Neural cell (in vitro differentiated cells): ENCODE results near the gene SMIM13. TPM values are rescaled to one million over a fixed set of nuclear protein-coding genes. Genes with fewer than 3 reads are reported as not detected.
A peak's percentile ranks its signal among the peaks of the same experiment; 100 is the strongest.

ENCODE experiments used
- H2AFZ ChIP-seq: fragments of 200-600, 300-800 bp; sonication (generic), shearing (Covaris generic); 2 replicates; pipeline ENCODE4 v1.6.0; 2014; ENCODE audit warnings: low read depth, mild to moderate bottlenecking, antibody characterized with exemption, low read length, moderate library complexity
- H3F3A ChIP-seq: fragments of 200-600 bp; shearing (Covaris generic); 2 replicates; pipeline ENCODE4 v1.6.1; 2016; ENCODE audit warnings: mild to moderate bottlenecking, moderate library complexity, mixed read lengths, antibody characterized with exemption, low read length; ENCODE audit not compliant: insufficient read depth, poor library complexity, severe bottlenecking
- H3K27ac ChIP-seq: fragments of 200-600, 300-800 bp; sonication (generic), shearing (Covaris generic); 2 replicates; pipeline ENCODE4 v1.5.1; 2014; ENCODE audit warnings: mild to moderate bottlenecking, low read length, moderate library complexity
- H3K27me3 ChIP-seq: fragments of 300-800, 200-600 bp; sonication (generic), shearing (Covaris generic); 2 replicates; pipeline ENCODE4 v1.6.0; 2014; ENCODE audit warnings: mild to moderate bottlenecking, low read depth, low read length, moderate library complexity; ENCODE audit not compliant: insufficient read depth
- H3K36me3 ChIP-seq: fragments of 300-800, 200-600 bp; sonication (generic), shearing (Covaris generic); 2 replicates; pipeline ENCODE4 v1.5.1; 2014; ENCODE audit warnings: mild to moderate bottlenecking, antibody characterized with exemption, low read length, moderate library complexity; ENCODE audit not compliant: insufficient read depth
- H3K4me2 ChIP-seq: fragments of 300-800, 200-600 bp; sonication (generic), shearing (Covaris generic); 2 replicates; pipeline ENCODE4 v1.6.0; 2014; ENCODE audit warnings: mild to moderate bottlenecking, low read length
- H3K4me3 ChIP-seq: fragments of 300-800, 200-600 bp; sonication (generic), shearing (Covaris generic); 2 replicates; pipeline ENCODE4 v1.5.1; 2014; ENCODE audit warnings: mild to moderate bottlenecking, low read length, moderate library complexity
- H3K79me2 ChIP-seq: fragments of 200-600 bp; shearing (Covaris generic); replicated peaks from 2 replicates; pipeline ENCODE4 v1.6.0; 2014; ENCODE audit warnings: mild to moderate bottlenecking, low read length, moderate library complexity; ENCODE audit not compliant: insufficient read depth
- H3K9ac ChIP-seq: fragments of 300-800, 200-600 bp; sonication (generic), shearing (Covaris generic); 2 replicates; pipeline ENCODE4 v1.6.1; 2016; ENCODE audit warnings: mild to moderate bottlenecking, low read length, mixed read lengths
- H3K9me2 ChIP-seq: fragments of 200-600 bp; shearing (Covaris generic); 2 replicates; pipeline ENCODE4 v1.6.1; 2016; ENCODE audit warnings: mild to moderate bottlenecking, low read length, mixed read lengths; ENCODE audit not compliant: insufficient read depth
- H3K9me3 ChIP-seq: fragments of 200-600, 300-800 bp; sonication (generic), shearing (Covaris generic); 2 replicates; pipeline ENCODE4 v1.6.1; 2016; ENCODE audit warnings: mild to moderate bottlenecking, mixed run types, low read length, moderate library complexity, mixed read lengths
- H4K20me1 ChIP-seq: fragments of 200-600 bp; shearing (Covaris generic); 2 replicates; pipeline ENCODE4 v1.6.1; 2016; ENCODE audit warnings: mild to moderate bottlenecking, mixed run types; ENCODE audit not compliant: insufficient read depth
- CTCF ChIP-seq: fragments of 450-650 bp; IDR thresholded peaks from 2 replicates; pipeline ENCODE4 v1.5.1; 2014; ENCODE audit warnings: antibody characterized with exemption, mild to moderate bottlenecking, moderate library complexity; ENCODE audit not compliant: poor library complexity, severe bottlenecking
- EP300 ChIP-seq: fragments of 450-650 bp; conservative IDR thresholded peaks from 2 replicates; pipeline ENCODE4 v1.6.1; 2014; ENCODE audit warnings: antibody characterized with exemption, mild to moderate bottlenecking, moderate library complexity; ENCODE audit not compliant: poor library complexity, severe bottlenecking
- EZH2 ChIP-seq: fragments of 200-600, 300-800 bp; shearing (Covaris generic), sonication (generic); IDR thresholded peaks from 2 replicates; pipeline ENCODE4 v1.6.1; 2014; ENCODE audit warnings: antibody characterized with exemption, low read length, borderline replicate concordance, mild to moderate bottlenecking; ENCODE audit not compliant: insufficient read depth, poor library complexity, severe bottlenecking
- MXI1 ChIP-seq: fragments of 450-650 bp; conservative IDR thresholded peaks from 2 replicates; pipeline ENCODE4 v1.6.1; 2014; ENCODE audit warnings: antibody characterized with exemption, mild to moderate bottlenecking; ENCODE audit not compliant: poor library complexity, severe bottlenecking
- POLR2AphosphoS5 ChIP-seq: IDR thresholded peaks from 2 replicates; pipeline ENCODE4 v1.6.1; 2012
- RAD21 ChIP-seq: fragments of 450-650 bp; conservative IDR thresholded peaks from 2 replicates; pipeline ENCODE4 v1.6.1; 2014; ENCODE audit warnings: antibody characterized with exemption, mild to moderate bottlenecking, moderate library complexity
- SMC3 ChIP-seq: fragments of 450-650 bp; conservative IDR thresholded peaks from 2 replicates; pipeline ENCODE4 v1.6.1; 2014; ENCODE audit warnings: antibody characterized with exemption, mild to moderate bottlenecking, moderate library complexity; ENCODE audit not compliant: poor library complexity
- TAF1 ChIP-seq: IDR thresholded peaks from 2 replicates; pipeline ENCODE4 v1.6.1; 2012; ENCODE audit warnings: low read depth
- polyA plus RNA-seq: library from polyadenylated mRNA; depleted of rRNA; stranded (reverse); fragments of >200 nt; gene quantifications from 2 replicates; pipeline ENCODE4 v1.2.3, GENCODE V29; 2014
- TF ChIP-seq, protein P1 (sequence below): IDR thresholded peaks from 2 replicates; pipeline ENCODE4 v1.6.1; 2012; ENCODE audit warnings: borderline replicate concordance

Gene SMIM13
- polyA plus RNA-seq, 1 donor from 2014 or later, result 51.0 TPM

DNA sequence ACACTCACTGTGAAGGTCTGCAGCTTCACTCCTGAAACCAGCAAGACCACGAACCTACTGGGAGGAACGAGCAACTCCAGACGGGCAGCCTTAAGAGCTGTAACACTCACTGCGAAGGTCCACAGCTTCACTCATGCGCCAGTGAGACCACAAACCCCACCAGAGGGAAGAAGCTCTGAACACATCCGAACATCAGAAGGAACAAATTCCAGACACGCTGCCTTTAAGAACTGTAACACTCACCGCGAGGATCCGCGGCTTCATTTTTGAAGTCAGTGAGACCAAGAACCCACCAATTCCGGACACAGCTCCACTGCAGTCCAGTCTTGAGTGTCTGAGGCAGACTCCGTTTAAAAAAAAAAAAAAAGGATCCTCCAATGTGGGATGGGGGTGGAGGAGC is 78.3 kb downstream of the SMIM13 start:
- H3K9me2 ChIP-seq, result no peaks in the 10 kb centered on the region
- no peak overlapping the region for H2AFZ ChIP-seq
- no peak for TF ChIP-seq CTCF
- no peak for TF ChIP-seq SMC3
- no peak for TF ChIP-seq POLR2AphosphoS5
- no peak for TF ChIP-seq EZH2
- no peak for TF ChIP-seq MXI1
- H3K9me3 ChIP-seq, result no peaks in the 10 kb centered on the region
- no peak overlapping the region for H3K4me3 ChIP-seq
- H3K79me2 ChIP-seq, result no peaks in the 10 kb centered on the region
- H4K20me1 ChIP-seq, result no peaks in the 10 kb centered on the region
- H3K27me3 ChIP-seq, result no peaks in the 10 kb centered on the region
- H3K4me2 ChIP-seq, result no peak overlapping the region
- H3K27ac ChIP-seq, result no peak overlapping the region
- no peak overlapping the region for H3K9ac ChIP-seq
- no peaks in the 10 kb centered on the region for H3F3A ChIP-seq
- no peaks in the 10 kb centered on the region for H3K36me3 ChIP-seq

- no peak for TF ChIP-seq TAF1
- TF ChIP-seq MXI1, result no peak
- TF ChIP-seq SMC3, result peak; percentile 62
- no peak for TF ChIP-seq EZH2
- TF ChIP-seq POLR2AphosphoS5, result no peak
- TF ChIP-seq, protein P1, sequence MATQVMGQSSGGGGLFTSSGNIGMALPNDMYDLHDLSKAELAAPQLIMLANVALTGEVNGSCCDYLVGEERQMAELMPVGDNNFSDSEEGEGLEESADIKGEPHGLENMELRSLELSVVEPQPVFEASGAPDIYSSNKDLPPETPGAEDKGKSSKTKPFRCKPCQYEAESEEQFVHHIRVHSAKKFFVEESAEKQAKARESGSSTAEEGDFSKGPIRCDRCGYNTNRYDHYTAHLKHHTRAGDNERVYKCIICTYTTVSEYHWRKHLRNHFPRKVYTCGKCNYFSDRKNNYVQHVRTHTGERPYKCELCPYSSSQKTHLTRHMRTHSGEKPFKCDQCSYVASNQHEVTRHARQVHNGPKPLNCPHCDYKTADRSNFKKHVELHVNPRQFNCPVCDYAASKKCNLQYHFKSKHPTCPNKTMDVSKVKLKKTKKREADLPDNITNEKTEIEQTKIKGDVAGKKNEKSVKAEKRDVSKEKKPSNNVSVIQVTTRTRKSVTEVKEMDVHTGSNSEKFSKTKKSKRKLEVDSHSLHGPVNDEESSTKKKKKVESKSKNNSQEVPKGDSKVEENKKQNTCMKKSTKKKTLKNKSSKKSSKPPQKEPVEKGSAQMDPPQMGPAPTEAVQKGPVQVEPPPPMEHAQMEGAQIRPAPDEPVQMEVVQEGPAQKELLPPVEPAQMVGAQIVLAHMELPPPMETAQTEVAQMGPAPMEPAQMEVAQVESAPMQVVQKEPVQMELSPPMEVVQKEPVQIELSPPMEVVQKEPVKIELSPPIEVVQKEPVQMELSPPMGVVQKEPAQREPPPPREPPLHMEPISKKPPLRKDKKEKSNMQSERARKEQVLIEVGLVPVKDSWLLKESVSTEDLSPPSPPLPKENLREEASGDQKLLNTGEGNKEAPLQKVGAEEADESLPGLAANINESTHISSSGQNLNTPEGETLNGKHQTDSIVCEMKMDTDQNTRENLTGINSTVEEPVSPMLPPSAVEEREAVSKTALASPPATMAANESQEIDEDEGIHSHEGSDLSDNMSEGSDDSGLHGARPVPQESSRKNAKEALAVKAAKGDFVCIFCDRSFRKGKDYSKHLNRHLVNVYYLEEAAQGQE, result no peak
- TF ChIP-seq RAD21, result peak; percentile 52
- no peak for TF ChIP-seq EP300
- peak; percentile 59 for TF ChIP-seq CTCF
- no peak overlapping the region for H3K4me2 ChIP-seq
- no peaks in the 10 kb centered on the region for H3F3A ChIP-seq
- H3K4me3 ChIP-seq, result no peak overlapping the region
- no peak overlapping the region for H3K9ac ChIP-seq
- no peaks in the 10 kb centered on the region for H3K36me3 ChIP-seq
- no peaks in the 10 kb centered on the region for H3K79me2 ChIP-seq
- no peaks in the 10 kb centered on the region for H3K9me2 ChIP-seq
- no peaks in the 10 kb centered on the region for H3K27me3 ChIP-seq
- H2AFZ ChIP-seq, result no peak overlapping the region
- H3K27ac ChIP-seq, result no peak overlapping the region
- no peaks in the 10 kb centered on the region for H4K20me1 ChIP-seq
- no peaks in the 10 kb centered on the region for H3K9me3 ChIP-seq
These were observed 79.1 kb downstream of the SMIM13 start for GRCh38 chr6:11172501-11173327.
